IMR-90 (cell line): Measurements from ENCODE around the gene PALLD. TPM values are rescaled to one million over a fixed set of nuclear protein-coding genes. Genes with fewer than 3 reads are reported as not detected.

Source experiments
- ATAC-seq: fragments of 200-7000 bp; cut with Tn5 transposase; 2 replicates; pipeline ENCODE4 v1.9.1; 2020; ENCODE audit warnings: low read depth, mild to moderate bottlenecking, moderate library complexity
- BruUV-seq: library from RNA; stranded (reverse); fragments of 400-500 nt; replicated peaks from 2 replicates; lab custom pipeline; 2021; lab: Mats Ljungman, UMichigan
- CTCF ChIA-PET: fragments of 300-600 bp; formaldehyde crosslinking; extraction: SDS; loops from one replicate; lab custom pipeline; 2021; ENCODE audit warnings: antibody characterized with exemption; lab: Yijun Ruan, JAX
- POLR2A ChIA-PET: fragments of 300-600 bp; sonication (Branson Sonifier 250); formaldehyde crosslinking; loops from one replicate; lab custom pipeline; 2022; ENCODE audit warnings: antibody characterized with exemption; ENCODE audit not compliant: unreplicated experiment; lab: Charles Lee
- DNase-seq: peaks from one replicate; pipeline ENCODE4 v3.0.0; 2013
- H2AFZ ChIP-seq: replicated peaks from 2 replicates; pipeline ENCODE3; 2013; ENCODE audit warnings: low read length, mild to moderate bottlenecking; ENCODE audit not compliant: poor library complexity
- H2AK5ac ChIP-seq: 2 replicates; pipeline ENCODE4 v1.6.1; 2013; ENCODE audit warnings: low read depth, low read length, inconsistent platforms
- H2AK9ac ChIP-seq: replicated peaks from 2 replicates; pipeline ENCODE3; 2013; ENCODE audit warnings: mild to moderate bottlenecking, low read depth, low read length, moderate library complexity; ENCODE audit not compliant: poor library complexity
- H2BK120ac ChIP-seq: 2 replicates; pipeline ENCODE4 v1.6.1; 2013; ENCODE audit warnings: low read depth, low read length, inconsistent platforms
- H2BK15ac ChIP-seq: 3 replicates; pipeline ENCODE4 v1.6.1; 2013; ENCODE audit warnings: low read depth, low read length, inconsistent platforms
- H2BK20ac ChIP-seq: 2 replicates; pipeline ENCODE4 v1.6.1; 2013; ENCODE audit warnings: low read depth, mild to moderate bottlenecking, inconsistent platforms, low read length, moderate library complexity
- H2BK5ac ChIP-seq: 2 replicates; pipeline ENCODE4 v1.6.1; 2013; ENCODE audit warnings: mild to moderate bottlenecking, low read depth, low read length, inconsistent platforms; ENCODE audit not compliant: poor library complexity, severe bottlenecking
- H3K14ac ChIP-seq: replicated peaks from 2 replicates; pipeline ENCODE4 v1.6.1; 2013; ENCODE audit warnings: low read depth, low read length, inconsistent platforms
- H3K18ac ChIP-seq: 2 replicates; pipeline ENCODE4 v1.6.1; 2013; ENCODE audit warnings: low read depth, low read length, control low read depth
- H3K23ac ChIP-seq: 2 replicates; pipeline ENCODE4 v1.6.1; 2013; ENCODE audit warnings: low read depth, low read length, inconsistent platforms
- H3K27ac ChIP-seq: 2 replicates; pipeline ENCODE4 v1.5.1; 2013; ENCODE audit warnings: mild to moderate bottlenecking, control low read depth, low read length; ENCODE audit not compliant: insufficient read depth
- H3K27me3 ChIP-seq: 2 replicates; pipeline ENCODE4 v1.6.1; 2013; ENCODE audit warnings: low read length; ENCODE audit not compliant: control insufficient read depth, insufficient read depth
- H3K36me3 ChIP-seq: 2 replicates; pipeline ENCODE4 v1.6.1; 2013; ENCODE audit warnings: low read length, mixed read lengths; ENCODE audit not compliant: control insufficient read depth, insufficient read depth
- H3K4ac ChIP-seq: 2 replicates; pipeline ENCODE4 v1.6.1; 2013; ENCODE audit warnings: low read depth, low read length, inconsistent platforms
- H3K4me1 ChIP-seq: 2 replicates; pipeline ENCODE4 v1.6.1; 2013; ENCODE audit warnings: low read length, mixed read lengths; ENCODE audit not compliant: control insufficient read depth, insufficient read depth
- H3K4me2 ChIP-seq: 2 replicates; pipeline ENCODE4 v1.6.1; 2013; ENCODE audit warnings: low read depth, mild to moderate bottlenecking, control low read depth, low read length, moderate library complexity
- H3K4me3 ChIP-seq: 2 replicates; pipeline ENCODE4 v1.5.1; 2013; ENCODE audit warnings: low read depth, mild to moderate bottlenecking, control low read depth, low read length, moderate library complexity; ENCODE audit not compliant: insufficient read depth
- H3K56ac ChIP-seq: 2 replicates; pipeline ENCODE4 v1.6.1; 2013; ENCODE audit warnings: low read length, inconsistent platforms; ENCODE audit not compliant: insufficient read depth; ENCODE audit errors: extremely low read depth
- H3K79me1 ChIP-seq, 2 experiments: 2 replicates each; pipeline ENCODE4 v1.6.1; 2013; ENCODE audit warnings: low read length in 2 of 2, inconsistent platforms in 1 of 2, low read depth in 1 of 2
- H3K9ac ChIP-seq: 2 replicates; pipeline ENCODE4 v1.6.1; 2013; ENCODE audit warnings: low read depth, low read length, control low read depth
- H3K9me1 ChIP-seq: 2 replicates; pipeline ENCODE4 v1.6.1; 2013; ENCODE audit warnings: low read length, inconsistent platforms; ENCODE audit not compliant: insufficient read depth
- H3K9me3 ChIP-seq: 2 replicates; pipeline ENCODE4 v1.6.1; 2013; ENCODE audit warnings: low read length; ENCODE audit not compliant: control insufficient read depth, insufficient read depth
- H4K20me1 ChIP-seq: 2 replicates; pipeline ENCODE4 v1.6.1; 2013; ENCODE audit warnings: low read length, inconsistent platforms; ENCODE audit not compliant: insufficient read depth
- H4K5ac ChIP-seq: 2 replicates; pipeline ENCODE4 v1.6.1; 2013; ENCODE audit warnings: mild to moderate bottlenecking, low read depth, low read length, control low read depth
- H4K8ac ChIP-seq, 2 experiments: 2 replicates each; pipeline ENCODE4 v1.6.1; 2013; ENCODE audit warnings: low read depth in 2 of 2, low read length in 2 of 2, control low read depth in 1 of 2, inconsistent platforms in 1 of 2
- H4K91ac ChIP-seq: 2 replicates; pipeline ENCODE4 v1.6.1; 2013; ENCODE audit warnings: low read depth, low read length, inconsistent platforms; ENCODE audit not compliant: insufficient read depth
- BHLHE40 ChIP-seq: fragments of 150-350 bp; IDR thresholded peaks from 2 replicates; pipeline ENCODE4 v1.6.1; 2016; ENCODE audit warnings: mild to moderate bottlenecking, low read depth, low read length
- CEBPB ChIP-seq: IDR thresholded peaks from 2 replicates; pipeline ENCODE4 v1.6.1; 2012; ENCODE audit warnings: low read depth, low read length, improper control_type of control experiment
- CHD1 ChIP-seq: IDR thresholded peaks from 2 replicates; pipeline ENCODE4 v1.6.1; 2012; ENCODE audit warnings: low read depth, low read length, improper control_type of control experiment
- ELK1 ChIP-seq: fragments of 150-350 bp; IDR thresholded peaks from 2 replicates; pipeline ENCODE4 v1.6.1; 2016; ENCODE audit warnings: low read depth, mild to moderate bottlenecking, low read length, moderate library complexity, borderline replicate concordance
- FOS ChIP-seq: fragments of 150-350 bp; IDR thresholded peaks from 2 replicates; pipeline ENCODE4 v1.6.1; 2016; ENCODE audit warnings: low read depth, low read length
- MAFK ChIP-seq: IDR thresholded peaks from 2 replicates; pipeline ENCODE4 v1.6.1; 2012; ENCODE audit warnings: low read depth, low read length, improper control_type of control experiment
- MAZ ChIP-seq: IDR thresholded peaks from 2 replicates; pipeline ENCODE4 v1.6.1; 2012; ENCODE audit warnings: low read depth, mild to moderate bottlenecking, low read length, improper control_type of control experiment, moderate library complexity, borderline replicate concordance
- MXI1 ChIP-seq: IDR thresholded peaks from 2 replicates; pipeline ENCODE4 v1.6.1; 2012; ENCODE audit warnings: low read depth, mild to moderate bottlenecking, low read length, moderate library complexity, borderline replicate concordance
- NFE2L2 ChIP-seq: fragments of 150-350 bp; IDR thresholded peaks from 2 replicates; pipeline ENCODE4 v1.6.1; 2016; ENCODE audit warnings: low read depth, mild to moderate bottlenecking, low read length
- POLR2A ChIP-seq: IDR thresholded peaks from 2 replicates; pipeline ENCODE4 v1.6.1; 2012; ENCODE audit warnings: mild to moderate bottlenecking, low read depth, low read length
- RAD21 ChIP-seq: IDR thresholded peaks from 2 replicates; pipeline ENCODE4 v1.6.1; 2012; ENCODE audit warnings: low read length, improper control_type of control experiment
- RCOR1 ChIP-seq: IDR thresholded peaks from 2 replicates; pipeline ENCODE4 v1.6.1; 2012; ENCODE audit warnings: mild to moderate bottlenecking, low read length, improper control_type of control experiment; ENCODE audit not compliant: insufficient replicate concordance
- RFX5 ChIP-seq: IDR thresholded peaks from 2 replicates; pipeline ENCODE4 v1.8.0; 2012; ENCODE audit warnings: low read depth, mild to moderate bottlenecking, low read length, moderate library complexity
- SMC3 ChIP-seq: fragments of 150-350 bp; IDR thresholded peaks from 2 replicates; pipeline ENCODE4 v1.6.1; 2016; ENCODE audit warnings: low read depth, mild to moderate bottlenecking, antibody characterized with exemption, low read length, moderate library complexity
- WGBS, 2 experiments: methylation state at CpG; one replicate each; pipeline versions ENCODE4 v1.1.5 to v1.1.7; 2013; ENCODE audit warnings: missing lambda C conversion rate in 2 of 2; ENCODE audit not compliant: insufficient read length in 1 of 2; ENCODE audit errors: extremely low coverage in 2 of 2; 5-methylcytosine and 5-hydroxymethylcytosine counted together
- dilution Hi-C: fragments of 300-500 bp; cut with HindIII; formaldehyde crosslinking; loops from one replicate; pipeline ENCODE4 v1.14.3; 2018; ENCODE audit warnings: low sequenced_read_pairs; ENCODE audit not compliant: unreplicated experiment
- in situ Hi-C: fragments of 300-500 bp; cut with MboI; formaldehyde crosslinking; loops from 3 replicates; pipeline ENCODE4 v1.14.3; 2019; ENCODE audit warnings: low sequenced_read_pairs, inconsistent platforms, mixed read lengths
- intact Hi-C: fragments of 100-400 bp; cut with micrococcal nuclease; formaldehyde crosslinking; loops from 2 replicates; pipeline ENCODE4 v1.10.0; 2022
- polyA plus RNA-seq, 3 experiments: library from polyadenylated mRNA; depleted of rRNA; stranded (reverse); fragments of >200 nt; gene quantifications; 2 replicates each; pipeline ENCODE4 v1.2.3, GENCODE V29; 2012; ENCODE audit warnings: low replicate concordance in 1 of 3
- total RNA-seq: library from RNA; depleted of rRNA; stranded (reverse); fragments of >200 nt; gene quantifications from 2 replicates; pipeline ENCODE4 v1.2.3, GENCODE V29; 2012
- TF ChIP-seq, protein P1 (sequence below): conservative IDR thresholded peaks from 2 replicates; pipeline ENCODE4 v1.5.1; 2012; ENCODE audit warnings: mild to moderate bottlenecking, low read depth, low read length, improper control_type of control experiment
- TF ChIP-seq, protein P2 (sequence below): fragments of 150-350 bp; IDR thresholded peaks from 2 replicates; pipeline ENCODE4 v1.6.1; 2017; ENCODE audit warnings: mild to moderate bottlenecking, antibody characterized with exemption, low read length, low read depth

The PALLD gene
- total and polyA plus RNA-seq, 2 of the 4 experiments (the other 2 are of a cell fraction), result 91.0 to 91.9 TPM

DNA sequence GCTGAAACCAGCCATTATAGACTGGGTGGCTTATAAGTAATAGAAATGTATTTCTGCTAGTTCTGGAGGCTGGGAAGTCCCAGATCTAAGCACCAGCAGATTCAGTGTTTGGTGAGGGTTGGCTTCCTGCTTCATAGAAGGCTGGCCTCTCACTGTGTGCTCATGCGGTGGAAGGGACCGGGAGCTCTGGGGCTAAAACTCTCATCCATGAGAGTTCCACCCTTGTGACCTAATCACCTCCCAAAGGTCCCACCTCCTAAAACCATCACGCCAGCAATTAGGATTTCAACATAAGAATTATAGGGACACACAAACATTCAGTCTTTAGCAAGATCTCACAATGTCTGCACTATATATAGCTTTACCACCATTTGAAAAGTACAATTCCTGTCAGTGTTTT is 298.0 kb downstream of the PALLD start:
- Histone ChIP-seq H3K4ac (0 out of 2 replicates have a peak overlapping the region, but pooled peaks have one; percentile 2), H4K91ac (peak overlapping the region; percentile 22; the same call in 1 of the 2 replicates), H4K5ac (peak overlapping the region; percentile 32; the same call in 1 of the 2 replicates), H3K9me1 (peaks cover 5% of the 10 kb centered on the region), H4K8ac (peak overlapping the region in 1 of 2 experiments; percentile 13; a peak in 1 of 4 replicates), H3K27me3 (no peaks in the 10 kb centered on the region), H3K23ac (no peak overlapping the region), H2AFZ (no peak overlapping the region), H2AK5ac (peak overlapping the region; percentile 15), H2BK120ac (peak overlapping the region; percentile 25; the same call in 1 of the 2 replicates), H3K14ac (0 out of 2 replicates have a peak overlapping the region, but pooled peaks have one; percentile 28), H3K18ac (peak overlapping the region; percentile 61), H3K36me3 (no peaks in the 10 kb centered on the region), H4K20me1 (no peaks in the 10 kb centered on the region), H3K9me3 (no peaks in the 10 kb centered on the region), H3K27ac (no peak overlapping the region), H2AK9ac (no peak overlapping the region), H2BK5ac (no peak overlapping the region), H3K4me3 (no peak overlapping the region), H2BK15ac (peak overlapping the region; percentile 18; the same call in 2 of the 3 replicates), H3K79me1 (0 out of 4 replicates have a peak, but pooled peaks cover 0 to 3% of the 10 kb centered on the region in 2 experiments), H3K4me1 (peaks cover 11% of the 10 kb centered on the region), H3K56ac (no peak overlapping the region), H2BK20ac (peak overlapping the region; percentile 76; the same call in 1 of the 2 replicates), H3K9ac (no peak overlapping the region), H3K4me2 (no peak overlapping the region)
- intact Hi-C loops, result no loop called here
- TF ChIP-seq, protein P1, sequence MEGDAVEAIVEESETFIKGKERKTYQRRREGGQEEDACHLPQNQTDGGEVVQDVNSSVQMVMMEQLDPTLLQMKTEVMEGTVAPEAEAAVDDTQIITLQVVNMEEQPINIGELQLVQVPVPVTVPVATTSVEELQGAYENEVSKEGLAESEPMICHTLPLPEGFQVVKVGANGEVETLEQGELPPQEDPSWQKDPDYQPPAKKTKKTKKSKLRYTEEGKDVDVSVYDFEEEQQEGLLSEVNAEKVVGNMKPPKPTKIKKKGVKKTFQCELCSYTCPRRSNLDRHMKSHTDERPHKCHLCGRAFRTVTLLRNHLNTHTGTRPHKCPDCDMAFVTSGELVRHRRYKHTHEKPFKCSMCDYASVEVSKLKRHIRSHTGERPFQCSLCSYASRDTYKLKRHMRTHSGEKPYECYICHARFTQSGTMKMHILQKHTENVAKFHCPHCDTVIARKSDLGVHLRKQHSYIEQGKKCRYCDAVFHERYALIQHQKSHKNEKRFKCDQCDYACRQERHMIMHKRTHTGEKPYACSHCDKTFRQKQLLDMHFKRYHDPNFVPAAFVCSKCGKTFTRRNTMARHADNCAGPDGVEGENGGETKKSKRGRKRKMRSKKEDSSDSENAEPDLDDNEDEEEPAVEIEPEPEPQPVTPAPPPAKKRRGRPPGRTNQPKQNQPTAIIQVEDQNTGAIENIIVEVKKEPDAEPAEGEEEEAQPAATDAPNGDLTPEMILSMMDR, result no peak
- TF ChIP-seq SMC3, result no peak
- no peak for TF ChIP-seq MXI1
- no peak for TF ChIP-seq RAD21
- TF ChIP-seq RCOR1, result no peak
- no peak for TF ChIP-seq FOS
- no peak for TF ChIP-seq MAFK
- TF ChIP-seq MAZ, result no peak
- TF ChIP-seq ELK1, result no peak
- TF ChIP-seq, protein P2, sequence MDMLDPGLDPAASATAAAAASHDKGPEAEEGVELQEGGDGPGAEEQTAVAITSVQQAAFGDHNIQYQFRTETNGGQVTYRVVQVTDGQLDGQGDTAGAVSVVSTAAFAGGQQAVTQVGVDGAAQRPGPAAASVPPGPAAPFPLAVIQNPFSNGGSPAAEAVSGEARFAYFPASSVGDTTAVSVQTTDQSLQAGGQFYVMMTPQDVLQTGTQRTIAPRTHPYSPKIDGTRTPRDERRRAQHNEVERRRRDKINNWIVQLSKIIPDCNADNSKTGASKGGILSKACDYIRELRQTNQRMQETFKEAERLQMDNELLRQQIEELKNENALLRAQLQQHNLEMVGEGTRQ, result no peak
- no peak for TF ChIP-seq BHLHE40
- no peak for TF ChIP-seq POLR2A
- no peak for TF ChIP-seq CEBPB
- TF ChIP-seq RFX5, result no peak
- TF ChIP-seq CHD1, result no peak
- no peak for TF ChIP-seq NFE2L2
- DNase-seq (no peak), ATAC-seq (no peak)
- WGBS, 2 experiments, result no CpG with 5 or more reads among the region's 3 CpGs
- no TSS peak for BruUV-seq
- CTCF ChIA-PET, result interaction anchor here (0.6 kb wide), 1 partner anchor 10 kb away, joined by 3 read pairs; no protein-coding TSS in a partner anchor
- POLR2A ChIA-PET, result no interaction called here
- dilution Hi-C loops, result no loop called here
- in situ Hi-C loops, result no loop called here
